ENCODE measurements around the gene CLASP1. TPM values are rescaled to one million over a fixed set of nuclear protein-coding genes. Genes with fewer than 3 reads are reported as not detected.

The CLASP1 gene
- total and polyA plus RNA-seq, 2 of the 8 experiments (the other 6 are each of a cell fraction or from before 2014, with no cell fraction given), result 7.3 to 53.9 TPM

- Histone ChIP-seq H3K4me2 (ENCODE audit: insufficient read depth in 1 of 2, low read depth in 2 of 2, low read length in 2 of 2) (peak overlapping the region; percentile 7 to 23; a peak in 1 of 4 replicates), H2BK20ac (ENCODE audit: low read length) (no peak overlapping the region), H4K91ac (replicated peaks; ENCODE audit: insufficient read length, low read length) (no peak overlapping the region), H3K56ac (replicated peaks; ENCODE audit: insufficient read length, low read depth, low read length) (no peak overlapping the region), H3K9ac (replicated peaks in 1 of 4; ENCODE audit: extremely low read depth in 1 of 4, low read depth in 3 of 4, low read length in 3 of 4) (no peak overlapping the region), H3K9me3 (ENCODE audit: insufficient read depth in 2 of 2, low read depth in 1 of 2, low read length in 1 of 2) (no peaks in the 10 kb centered on the region), H3K18ac (ENCODE audit: extremely low read depth, low read length) (no peak overlapping the region), H3K14ac (ENCODE audit: insufficient read length) (no peak overlapping the region), H3K27ac (ENCODE audit: low read depth, low read length) (no peak overlapping the region), H2AK5ac (ENCODE audit: low read depth, low read length) (no peak overlapping the region), H4K20me1 (replicated peaks in 1 of 2; ENCODE audit: control insufficient read depth in 1 of 2, insufficient read depth in 2 of 2, low read length in 2 of 2) (no peaks in the 10 kb centered on the region), H3K27me3 (replicated peaks in 1 of 4; ENCODE audit: control insufficient read depth in 3 of 4, extremely low read depth in 1 of 4, insufficient read depth in 3 of 4, low read length in 3 of 4) (no peaks in the 10 kb centered on the region), H3K23me2 (ENCODE audit: low read depth, low read length) (no peaks in the 10 kb centered on the region), H3K36me3 (ENCODE audit: control insufficient read depth in 2 of 4, insufficient read depth in 4 of 4, low read length in 3 of 4) (no peaks in the 10 kb centered on the region), H3K4ac (replicated peaks; ENCODE audit: insufficient read length, low read depth, low read length) (no peak overlapping the region), H3K79me1 (ENCODE audit: low read depth, low read length) (no peaks in the 10 kb centered on the region; the same call in 1 of the 2 replicates), H2BK120ac (replicated peaks; ENCODE audit: low read depth, low read length) (no peak overlapping the region), H2AFZ (ENCODE audit: low read length) (no peak overlapping the region), H3K4me1 (replicated peaks in 1 of 4; ENCODE audit: control insufficient read depth in 3 of 4, insufficient read depth in 4 of 4, low read length in 3 of 4) (peaks cover 0 to 5% (median 4%) of the 10 kb centered on the region in 4 experiments; a peak in 4 of 7 replicates), H4K5ac (ENCODE audit: insufficient read length, low read depth, low read length) (no peak overlapping the region), H3K23ac (ENCODE audit: insufficient read length) (no peak overlapping the region), H2BK12ac (ENCODE audit: low read depth, low read length) (no peak overlapping the region), H4K8ac (ENCODE audit: extremely low read depth, insufficient read depth, low read length) (no peak overlapping the region), H2BK5ac (ENCODE audit: low read depth, low read length) (no peak overlapping the region), H2BK15ac (ENCODE audit: low read length) (no peak overlapping the region), H3K79me2 (ENCODE audit: control insufficient read depth in 1 of 2, insufficient read depth in 2 of 2, low read length in 2 of 2) (peaks cover 0 to 27% of the 10 kb centered on the region in 2 experiments; a peak in 2 of 4 replicates), H3K4me3 (ENCODE audit: extremely low read depth in 1 of 4, insufficient read depth in 2 of 4, low read depth in 3 of 4, low read length in 4 of 4) (no peak overlapping the region)
- FAIRE-seq (no peak), DNase-seq (ENCODE audit: low read depth in 1 of 2, low spot score in 2 of 2) (no peak)
- CTCF ChIA-PET (ENCODE audit: partially characterized antibody), result interaction anchor here (2.3 kb wide), 1 partner anchor 10 kb away, joined by 10 read pairs; no protein-coding TSS in a partner anchor
- TF ChIP-seq USF2 (IDR thresholded peaks at IDR 0.05; ENCODE audit: low read length), result no peak
- no peak for TF ChIP-seq MAX (IDR thresholded peaks at IDR 0.05)
- TF ChIP-seq TAF1 (IDR thresholded peaks at IDR 0.05; ENCODE audit: low read depth, low read length), result no peak
- TF ChIP-seq POLR2AphosphoS5 (IDR thresholded peaks at IDR 0.05; ENCODE audit: low read depth, low read length), result no peak
- TF ChIP-seq GABPA (IDR thresholded peaks at IDR 0.05; ENCODE audit: borderline replicate concordance, insufficient read depth, low read length), result no peak
- TF ChIP-seq HDAC2 (IDR thresholded peaks at IDR 0.05; ENCODE audit: borderline replicate concordance in 1 of 2, low read depth in 2 of 2, low read length in 2 of 2), result no peak
- POLR2A ChIA-PET (ENCODE audit: partially characterized antibody), result interaction anchor here (0.6 to 1.3 kb wide), 4 partner anchors 11 to 167 kb away, joined by 3 to 4 read pairs (median 3); partner anchors contain the start of gene RNU4ATAC
- 81% methylated on average over 3 of the region's 3 CpGs; no CpG with 5 or more reads in 1 of the 2 experiments for WGBS, 2 experiments (ENCODE audit: extremely low coverage in 1 of 2, insufficient coverage in 1 of 2, insufficient read length in 1 of 2, insufficient replicate concordance in 2 of 2, low coverage in 1 of 2, low lambda C conversion rate in 2 of 2, missing lambda C conversion rate in 1 of 2)
These were observed 158.6 kb downstream of the CLASP1 start for GRCh38 chr2:121490584-121491133.

All from H1 (cell line).